ENCODE data around the gene GOT2. TPM values are rescaled to one million over a fixed set of nuclear protein-coding genes. Genes with fewer than 3 reads are reported as not detected.
"Not testable (repeated sequence)": the region's sequence is repeated elsewhere in the genome, so short reads cannot be mapped to it uniquely, and the experiment has no call there.

GOT2 gene
- 10 to 100 TPM; 15.7 to 22.2 (median 16.8) TPM for polyA plus RNA-seq

DNA sequence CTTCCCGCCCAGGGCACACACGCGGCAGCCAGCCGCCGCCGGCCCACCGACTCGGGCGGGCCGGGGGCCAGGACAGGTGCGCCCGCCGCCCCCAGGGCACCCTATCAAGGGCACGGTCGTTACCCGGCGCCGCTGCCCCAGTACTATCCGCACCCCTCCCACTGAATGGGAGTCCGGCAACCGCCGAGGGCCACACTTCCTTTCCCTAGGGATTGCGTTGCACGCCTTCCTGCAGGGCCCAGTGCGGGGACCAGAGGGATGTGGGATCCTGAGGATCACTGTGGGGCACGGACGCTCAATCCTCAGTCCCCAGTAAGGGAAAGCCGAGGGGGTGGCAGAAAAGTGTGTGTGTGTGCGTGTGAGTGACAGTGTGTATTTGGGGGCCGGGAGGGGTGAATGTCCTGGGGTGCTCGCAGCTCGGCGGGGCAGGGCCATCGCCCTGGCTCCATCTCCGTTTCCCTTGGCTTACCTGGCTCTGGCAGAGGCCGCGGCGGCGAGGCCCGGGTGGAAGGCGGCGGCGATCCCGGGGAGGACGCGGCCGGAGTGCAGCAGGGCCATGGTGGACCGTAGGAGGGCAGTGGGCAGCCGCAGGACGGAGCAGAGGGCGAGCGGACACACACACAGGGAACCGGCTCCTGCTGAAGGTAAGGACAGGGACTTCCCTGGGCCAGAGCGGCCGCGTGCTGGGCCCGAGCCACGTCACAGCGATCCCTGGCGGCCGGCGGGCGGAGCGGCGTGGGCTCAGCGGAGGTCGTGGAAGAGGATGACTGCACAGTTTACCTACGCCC lies at the start of gene GOT2:
Gene GOT2, minus strand, starts transcription at position 646 of the 788 bp plus-strand sequence. Its CDS starts 88 bp downstream, at position 558.
- WGBS, 3 donors, result 0 to 1% (median 0%) methylated on average over 59 to 68 of the region's 68 CpGs
- no peak within 1 kb of the TSS for H3K27ac ChIP-seq (ENCODE audit: low read depth, low read length)

DNA sequence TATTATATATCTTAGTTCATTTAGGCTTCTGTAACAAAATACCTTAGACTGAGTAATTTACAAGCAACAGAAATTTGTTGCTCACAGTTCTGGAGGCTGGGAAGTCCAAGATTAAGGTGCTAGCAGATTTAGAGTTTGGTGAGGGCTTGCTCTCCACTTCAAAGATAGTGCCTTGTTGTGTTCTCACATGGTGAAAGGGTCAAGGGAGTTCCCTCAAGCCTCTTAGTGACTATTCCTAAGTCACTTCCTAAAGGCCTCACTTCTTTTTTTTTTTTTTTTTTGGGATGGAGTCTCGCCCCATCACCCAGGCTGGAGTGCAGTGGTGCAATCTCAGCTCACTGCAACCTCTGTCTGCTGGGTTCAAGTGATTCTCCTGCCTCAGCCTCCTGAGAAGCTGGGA lies 45.2 kb upstream of the GOT2 start:
- not testable (repeated sequence) for H3K27ac ChIP-seq (ENCODE audit: low read depth, low read length)
- 78 to 100% (median 86%) methylated on average over 1 of the region's 1 CpG for WGBS, 3 donors

DNA sequence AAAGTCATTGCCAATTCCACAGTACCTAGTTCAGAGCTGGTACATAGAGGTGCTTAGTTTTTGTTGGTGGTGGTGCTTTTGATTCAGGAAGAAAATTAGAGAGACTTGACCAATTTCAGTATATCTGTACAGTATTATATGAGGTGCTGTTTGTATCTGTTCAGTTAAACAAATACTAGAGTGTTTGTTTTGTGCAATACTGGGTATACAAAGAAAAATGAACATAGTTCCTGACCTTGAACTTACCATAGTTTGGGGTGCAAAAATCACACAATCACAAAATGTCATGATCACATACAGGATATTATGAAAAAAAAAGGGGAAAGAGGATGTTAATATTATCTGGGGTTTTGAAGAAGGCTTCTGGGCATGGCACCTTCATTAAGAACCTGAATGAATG lies 39.8 kb upstream of the GOT2 start:
- H3K27ac ChIP-seq (ENCODE audit: low read depth, low read length), result no peak overlapping the region

DNA sequence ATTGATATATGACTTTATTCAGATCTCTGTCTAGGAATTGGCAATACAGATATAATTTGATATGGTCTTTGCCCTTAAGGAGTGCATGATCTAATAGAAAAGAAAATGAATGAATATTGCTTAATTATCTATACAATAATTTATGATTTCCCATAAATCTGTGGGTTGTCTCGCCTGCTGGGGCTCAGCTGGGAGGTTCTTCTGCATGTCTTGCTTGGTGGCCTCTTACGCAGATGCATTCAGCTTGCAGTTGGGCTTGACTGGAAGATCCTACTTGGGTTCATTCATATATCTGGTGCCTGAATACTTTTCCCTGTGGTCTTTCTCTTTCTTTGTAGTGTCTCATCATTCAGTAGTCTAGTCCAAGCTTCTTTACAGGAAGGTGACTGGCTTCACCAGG lies 34.0 kb upstream of the GOT2 start:
- 49 to 91% (median 72%) methylated on average over 2 of the region's 2 CpGs for WGBS, 3 donors
- H3K27ac ChIP-seq (ENCODE audit: low read depth, low read length), result no peak overlapping the region

GRCh38 chr16:58767581-58767980 lies 33.5 kb upstream of the GOT2 start:
- no peak overlapping the region for H3K27ac ChIP-seq (ENCODE audit: low read depth, low read length)
- 67 to 81% (median 73%) methylated on average over 2 of the region's 2 CpGs for WGBS, 3 donors

- no peak overlapping the region for H3K27ac ChIP-seq (ENCODE audit: low read depth, low read length)
- WGBS, 3 donors, result 30 to 66% (median 64%) methylated on average over 7 of the region's 7 CpGs
Measured at GRCh38 chr16:58756650-58757332, 22.7 kb upstream of the GOT2 start.

- WGBS, 3 donors, result 16 to 42% (median 18%) methylated on average over 17 of the region's 17 CpGs
- no peak overlapping the region for H3K27ac ChIP-seq (ENCODE audit: low read depth, low read length)
Measured at GRCh38 chr16:58755989-58756649, 22.0 kb upstream of the GOT2 start.

- H3K27ac ChIP-seq (ENCODE audit: low read depth, low read length), result no peak overlapping the region
- WGBS, 3 donors, result 49 to 74% (median 61%) methylated on average over 9 of the region's 9 CpGs
Measured at GRCh38 chr16:58753711-58754134, 19.6 kb upstream of the GOT2 start.

DNA sequence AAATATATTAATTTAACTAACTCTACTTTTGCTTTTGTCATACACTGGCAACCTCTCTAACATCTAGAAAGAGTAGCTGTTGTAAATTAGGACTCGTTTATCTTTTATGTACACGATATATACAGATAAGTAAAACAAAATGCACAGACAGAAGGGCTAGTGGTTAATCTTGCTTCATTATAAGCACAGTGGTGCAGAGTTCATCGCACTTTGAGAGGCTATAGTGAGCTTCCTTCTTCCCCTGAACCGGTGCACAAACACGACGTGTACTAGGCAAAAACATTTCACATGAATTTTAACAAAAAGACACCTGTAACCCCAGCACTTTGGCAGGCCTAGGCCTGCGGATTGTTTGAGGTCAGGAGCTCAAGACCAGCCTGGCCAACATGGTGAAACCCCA lies 10.4 kb upstream of the GOT2 start:
- 74 to 82% (median 80%) methylated on average over 7 of the region's 7 CpGs for WGBS, 3 donors
- no peak overlapping the region for H3K27ac ChIP-seq (ENCODE audit: low read depth, low read length)

DNA sequence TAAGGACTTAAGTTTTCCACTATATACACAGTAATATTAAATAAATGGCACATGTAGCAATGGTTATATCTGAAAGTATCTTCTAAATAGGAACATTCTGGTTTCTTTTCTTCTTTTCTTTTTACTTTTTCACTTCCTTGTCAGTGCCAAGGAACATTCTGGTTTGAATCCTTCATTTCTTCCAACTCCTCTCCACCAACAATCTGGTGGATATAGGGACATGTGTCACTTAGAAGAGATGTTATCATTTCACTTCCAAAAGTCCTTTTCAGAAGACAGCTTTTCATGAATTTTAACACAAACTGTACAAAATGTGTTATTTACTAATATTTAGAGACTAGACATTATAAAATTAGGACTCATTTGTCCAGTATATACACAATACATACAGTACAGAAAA lies 7.9 kb upstream of the GOT2 start:
- H3K27ac ChIP-seq (ENCODE audit: low read depth, low read length), result no peak overlapping the region

DNA sequence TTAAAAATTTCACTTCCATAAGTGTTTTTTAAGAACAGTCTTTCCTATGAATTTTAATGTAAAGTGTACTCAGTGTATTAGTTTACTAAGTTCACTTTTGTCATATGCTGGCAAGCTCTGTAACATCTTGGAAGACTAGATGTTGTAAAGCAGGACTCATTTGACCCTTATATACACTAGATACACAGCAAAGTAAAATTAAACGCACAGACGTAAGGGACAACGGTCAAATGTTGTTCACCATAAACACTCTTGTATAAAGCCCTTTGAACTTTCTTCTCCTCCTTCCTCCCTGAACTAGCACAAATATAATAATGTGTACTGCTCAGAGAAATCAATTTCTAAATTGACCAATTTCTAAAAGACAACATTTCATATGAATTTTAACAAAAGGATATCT lies 7.0 kb upstream of the GOT2 start:
- no peak overlapping the region for H3K27ac ChIP-seq (ENCODE audit: low read depth, low read length)
- 74 to 82% (median 82%) methylated on average over 3 of the region's 3 CpGs for WGBS, 3 donors

GRCh38 chr16:58738672-58739296 lies 4.7 kb upstream of the GOT2 start:
- H3K27ac ChIP-seq (ENCODE audit: low read depth, low read length), result no peak overlapping the region
- 76 to 86% (median 85%) methylated on average over 5 of the region's 5 CpGs for WGBS, 3 donors

- H3K27ac ChIP-seq (ENCODE audit: low read depth, low read length), result not testable (repeated sequence)
- 74 to 87% (median 86%) methylated on average over 3 of the region's 3 CpGs for WGBS, 3 donors
Measured at GRCh38 chr16:58736341-58736740, 2.2 kb upstream of the GOT2 start.

GRCh38 chr16:58734459-58734787 lies 307 bp upstream of the GOT2 start:
- H3K27ac ChIP-seq (ENCODE audit: low read depth, low read length), result no peak overlapping the region
- WGBS, 3 donors, result 32 to 40% (median 38%) methylated on average over 8 of the region's 8 CpGs

GRCh38 chr16:58733248-58733670 lies 857 bp downstream of the GOT2 start:
- WGBS, 3 donors, result 2 to 3% (median 2%) methylated on average over 23 of the region's 23 CpGs
- H3K27ac ChIP-seq (ENCODE audit: low read depth, low read length), result no peak overlapping the region

GRCh38 chr16:58732545-58733247 lies 1.4 kb downstream of the GOT2 start:
- WGBS, 3 donors, result 35 to 67% (median 52%) methylated on average over 9 of the region's 9 CpGs
- no peak overlapping the region for H3K27ac ChIP-seq (ENCODE audit: low read depth, low read length)

- WGBS, 3 donors, result 91 to 94% (median 92%) methylated on average over 11 of the region's 11 CpGs
Measured at GRCh38 chr16:58730724-58731370, 3.3 kb downstream of the GOT2 start.

More at GRCh38 chr16:58730724-58731370, 3.3 kb downstream of the GOT2 start:
- no peak overlapping the region for H3K27ac ChIP-seq (ENCODE audit: low read depth, low read length)

Measured in adipose tissue (tissue), 3 donors.